DOHH2 (cell line): ENCODE data around the gene ACSF3.

Experiments used
- EZH2phosphoT487 ChIP-seq: fragments of 200-600 bp; sonication (generic); IDR thresholded peaks from 2 replicates; pipeline ENCODE4 v1.6.1; 2017; ENCODE audit warnings: borderline replicate concordance, mild to moderate bottlenecking, antibody characterized with exemption, low read length, moderate library complexity, mixed read lengths
- TF ChIP-seq, protein P1 (sequence below): fragments of 200-600 bp; sonication (generic); IDR thresholded peaks from one replicate; pipeline ENCODE4 v1.5.1; 2014; ENCODE audit warnings: antibody characterized with exemption, mild to moderate bottlenecking, low read depth, low read length; ENCODE audit not compliant: poor library complexity, severe bottlenecking

DNA sequence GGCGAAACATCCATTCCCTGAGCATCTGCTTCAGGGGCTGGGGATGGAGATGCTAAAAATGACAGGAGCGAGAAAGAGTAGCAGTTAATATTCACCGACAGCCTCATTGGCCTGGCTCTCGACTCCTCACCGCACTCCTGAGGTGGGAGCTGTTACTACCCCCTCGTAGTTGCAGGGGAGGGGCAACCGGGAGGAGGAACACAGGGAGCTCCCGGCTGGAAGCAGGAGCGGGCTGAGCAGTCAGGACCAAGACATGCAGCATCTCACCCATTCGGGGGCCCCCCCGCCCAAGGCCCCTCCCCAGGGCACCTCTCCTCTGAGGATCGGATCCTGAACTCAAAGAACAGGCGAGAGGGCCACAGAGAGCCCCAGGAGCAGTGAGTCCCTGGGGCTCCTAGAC lies 4.5 kb upstream of the ACSF3 start:
- TF ChIP-seq, protein P1, sequence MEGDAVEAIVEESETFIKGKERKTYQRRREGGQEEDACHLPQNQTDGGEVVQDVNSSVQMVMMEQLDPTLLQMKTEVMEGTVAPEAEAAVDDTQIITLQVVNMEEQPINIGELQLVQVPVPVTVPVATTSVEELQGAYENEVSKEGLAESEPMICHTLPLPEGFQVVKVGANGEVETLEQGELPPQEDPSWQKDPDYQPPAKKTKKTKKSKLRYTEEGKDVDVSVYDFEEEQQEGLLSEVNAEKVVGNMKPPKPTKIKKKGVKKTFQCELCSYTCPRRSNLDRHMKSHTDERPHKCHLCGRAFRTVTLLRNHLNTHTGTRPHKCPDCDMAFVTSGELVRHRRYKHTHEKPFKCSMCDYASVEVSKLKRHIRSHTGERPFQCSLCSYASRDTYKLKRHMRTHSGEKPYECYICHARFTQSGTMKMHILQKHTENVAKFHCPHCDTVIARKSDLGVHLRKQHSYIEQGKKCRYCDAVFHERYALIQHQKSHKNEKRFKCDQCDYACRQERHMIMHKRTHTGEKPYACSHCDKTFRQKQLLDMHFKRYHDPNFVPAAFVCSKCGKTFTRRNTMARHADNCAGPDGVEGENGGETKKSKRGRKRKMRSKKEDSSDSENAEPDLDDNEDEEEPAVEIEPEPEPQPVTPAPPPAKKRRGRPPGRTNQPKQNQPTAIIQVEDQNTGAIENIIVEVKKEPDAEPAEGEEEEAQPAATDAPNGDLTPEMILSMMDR: no peak
- no peak for TF ChIP-seq EZH2phosphoT487
